Astrocyte (in vitro differentiated cells and primary cell): ENCODE data around the gene PNPLA7. TPM values are rescaled to one million over a fixed set of nuclear protein-coding genes. Genes with fewer than 3 reads are reported as not detected.

Source experiments
- DNase-seq: peaks from one replicate; pipeline ENCODE4 v3.0.0-alpha.2; 2010; ENCODE audit warnings: low read depth
- FAIRE-seq: peaks from 2 replicates; lab custom pipeline; 2011; peaks lifted over from hg19 to GRCh38; lab: Jason Lieb, UNC
- H2AFZ ChIP-seq: 2 replicates; pipeline ENCODE4 v1.6.0; 2012; ENCODE audit warnings: low read depth, low read length, inconsistent platforms
- H3K27ac ChIP-seq: 2 replicates; pipeline ENCODE4 v1.5.1; 2011; ENCODE audit warnings: low read depth, low read length, inconsistent platforms
- H3K27me3 ChIP-seq: 2 replicates; pipeline ENCODE4 v1.6.0; 2011; ENCODE audit warnings: low read length, inconsistent platforms; ENCODE audit not compliant: insufficient read depth
- H3K36me3 ChIP-seq: 2 replicates; pipeline ENCODE4 v1.5.1; 2011; ENCODE audit warnings: low read length, inconsistent platforms; ENCODE audit not compliant: insufficient read depth
- H3K4me1 ChIP-seq: 2 replicates; pipeline ENCODE4 v1.5.1; 2011; ENCODE audit warnings: low read length, inconsistent platforms; ENCODE audit not compliant: insufficient read depth
- H3K4me2 ChIP-seq: 2 replicates; pipeline ENCODE4 v1.6.0; 2012; ENCODE audit warnings: low read length, inconsistent platforms
- H3K4me3 ChIP-seq: 2 replicates; pipeline ENCODE4 v1.5.1; 2011; ENCODE audit warnings: low read depth, mild to moderate bottlenecking, low read length, inconsistent platforms; ENCODE audit not compliant: insufficient read depth
- H3K79me2 ChIP-seq: 2 replicates; pipeline ENCODE4 v1.6.0; 2012; ENCODE audit warnings: mild to moderate bottlenecking, low read length, inconsistent platforms; ENCODE audit not compliant: insufficient read depth
- H3K9ac ChIP-seq: 2 replicates; pipeline ENCODE4 v1.6.0; 2012; ENCODE audit warnings: mild to moderate bottlenecking, low read length, inconsistent platforms
- H3K9me3 ChIP-seq: 2 replicates; pipeline ENCODE4 v1.5.1; 2012; ENCODE audit warnings: low read depth, mild to moderate bottlenecking, low read length, inconsistent platforms; ENCODE audit not compliant: insufficient read depth
- H4K20me1 ChIP-seq: 2 replicates; pipeline ENCODE4 v1.6.0; 2012; ENCODE audit warnings: low read length, inconsistent platforms; ENCODE audit not compliant: insufficient read depth
- H3K27ac Mint-ChIP-seq: one replicate; pipeline ENCODE4 v1.8.0; 2021; ENCODE audit warnings: mild to moderate bottlenecking, mixed read lengths; ENCODE audit not compliant: unreplicated experiment
- H3K27me3 Mint-ChIP-seq: one replicate; pipeline ENCODE4 v1.8.0; 2021; ENCODE audit warnings: low read depth, mixed read lengths; ENCODE audit not compliant: unreplicated experiment
- H3K36me3 Mint-ChIP-seq: one replicate; pipeline ENCODE4 v1.8.0; 2021; ENCODE audit warnings: low read depth, mixed read lengths; ENCODE audit not compliant: unreplicated experiment
- H3K4me1 Mint-ChIP-seq: one replicate; pipeline ENCODE4 v1.8.0; 2021; ENCODE audit warnings: low read depth, mixed read lengths; ENCODE audit not compliant: unreplicated experiment
- H3K4me3 Mint-ChIP-seq: one replicate; pipeline ENCODE4 v1.8.0; 2021; ENCODE audit warnings: mild to moderate bottlenecking, moderate library complexity, mixed read lengths; ENCODE audit not compliant: unreplicated experiment
- H3K9me3 Mint-ChIP-seq: one replicate; pipeline ENCODE4 v1.8.0; 2021; ENCODE audit warnings: mild to moderate bottlenecking, mixed read lengths; ENCODE audit not compliant: unreplicated experiment
- CTCF ChIP-seq: IDR thresholded peaks from 2 replicates; pipeline ENCODE4 v1.5.1; 2011; ENCODE audit warnings: low read depth, mild to moderate bottlenecking, inconsistent platforms, low read length, moderate library complexity; ENCODE audit not compliant: insufficient read depth
- EZH2 ChIP-seq: IDR thresholded peaks from 2 replicates; pipeline ENCODE4 v1.6.1; 2012; ENCODE audit warnings: mild to moderate bottlenecking, low read length, inconsistent platforms; ENCODE audit not compliant: insufficient read depth
- total RNA-seq: library from RNA; stranded (reverse); gene quantifications from 2 replicates; pipeline ENCODE4 v1.2.1, GENCODE V29; 2021

Gene PNPLA7
- total RNA-seq, 1 donor from 2014 or later: 2.6 TPM

GRCh38 chr9:137581361-137582285 lies 31.4 kb upstream of the PNPLA7 start:
- peaks cover 6% of the 10 kb centered on the region for H3K4me1 Mint-ChIP-seq
- TF ChIP-seq CTCF: no peak
- no peak for TF ChIP-seq EZH2
- Histone ChIP-seq H3K4me3 (no peak overlapping the region), H2AFZ (no peak overlapping the region), H3K9me3 (no peaks in the 10 kb centered on the region), H3K36me3 (peaks cover 13% of the 10 kb centered on the region), H3K27me3 (no peaks in the 10 kb centered on the region), H3K4me1 (peaks cover 17% of the 10 kb centered on the region), H3K27ac (no peak overlapping the region), H3K79me2 (peaks cover 42% of the 10 kb centered on the region), H3K4me2 (no peak overlapping the region), H3K9ac (no peak overlapping the region), H4K20me1 (peaks cover 50% of the 10 kb centered on the region)
- no peaks in the 10 kb centered on the region for H3K9me3 Mint-ChIP-seq
- H3K4me3 Mint-ChIP-seq: no peak overlapping the region
- DNase-seq: no peak
- no peaks in the 10 kb centered on the region for H3K27me3 Mint-ChIP-seq
- no peak for FAIRE-seq
- H3K36me3 Mint-ChIP-seq: peaks cover 4% of the 10 kb centered on the region
- no peak overlapping the region for H3K27ac Mint-ChIP-seq

- Histone ChIP-seq H2AFZ (no peak overlapping the region), H3K4me1 (peaks cover 17% of the 10 kb centered on the region), H4K20me1 (peaks cover 50% of the 10 kb centered on the region), H3K4me2 (no peak overlapping the region), H3K79me2 (peaks cover 45% of the 10 kb centered on the region), H3K36me3 (peaks cover 11% of the 10 kb centered on the region), H3K27ac (no peak overlapping the region), H3K27me3 (no peaks in the 10 kb centered on the region), H3K9me3 (no peaks in the 10 kb centered on the region), H3K4me3 (no peak overlapping the region), H3K9ac (no peak overlapping the region)
- Mint-ChIP-seq H3K36me3 (peaks cover 4% of the 10 kb centered on the region), H3K27ac (no peak overlapping the region), H3K4me1 (peaks cover 6% of the 10 kb centered on the region), H3K4me3 (no peak overlapping the region), H3K27me3 (no peaks in the 10 kb centered on the region), H3K9me3 (no peaks in the 10 kb centered on the region)
- FAIRE-seq: no peak
- TF ChIP-seq CTCF: no peak
- TF ChIP-seq EZH2: no peak
- no peak for DNase-seq
Measured at GRCh38 chr9:137580954-137581322, 30.7 kb upstream of the PNPLA7 start.
